Measurements from ENCODE around the gene EIPR1.

DNA sequence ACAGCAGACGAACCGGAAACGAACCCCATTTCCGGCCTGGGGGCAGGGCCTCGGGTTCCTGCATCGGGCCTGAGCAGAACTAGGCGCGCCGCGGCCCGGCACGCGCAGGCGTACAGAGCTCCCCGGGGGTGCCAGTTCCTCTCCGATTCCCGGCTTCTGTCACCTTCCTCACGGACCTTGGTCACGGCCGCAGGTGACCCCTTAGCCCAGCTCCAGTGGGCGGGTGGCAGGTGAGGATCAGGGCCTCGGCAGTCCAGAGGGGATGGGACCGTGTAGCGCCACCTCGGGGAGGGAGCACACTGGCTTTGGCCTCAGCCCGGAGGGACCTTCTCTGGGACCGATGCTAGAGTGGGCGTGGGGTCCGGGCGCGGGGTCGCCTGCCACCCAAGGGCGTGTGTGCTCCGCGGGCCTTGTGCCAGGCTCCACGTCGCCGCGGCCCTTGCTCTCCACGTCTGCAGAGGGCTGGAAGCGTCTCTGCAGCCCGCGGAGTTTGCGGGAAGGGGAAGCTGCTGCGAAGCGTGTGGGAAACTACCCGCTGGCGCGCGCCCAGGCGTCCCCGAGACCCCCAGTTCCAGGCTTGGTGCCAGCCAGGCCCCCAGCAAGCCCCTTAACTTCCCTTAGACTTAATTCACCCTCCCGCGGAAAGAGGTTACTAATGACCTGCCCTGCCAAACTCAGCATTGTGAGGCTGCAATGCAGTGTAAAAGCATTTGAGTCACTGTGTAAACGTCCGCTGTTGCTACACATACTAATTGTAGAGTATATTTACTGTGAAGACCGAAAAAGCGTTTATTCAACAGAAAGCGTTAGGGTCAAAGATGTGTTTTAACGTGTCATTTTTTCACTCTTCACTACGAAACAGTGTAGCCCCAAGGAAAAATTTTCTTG is 2.3 kb upstream of the EIPR1 start, which contains the start of gene TRAPPC12:
- TF ChIP-seq ZNF709 (CRISPR knock-in tag; IDR thresholded peaks at IDR 0.05) (peak; percentile 99), YY1 (IDR thresholded peaks at IDR 0.05; ENCODE audit: insufficient read depth, insufficient replicate concordance, low read depth, low read length) (peak; percentile 65), ZNF687 (CRISPR knock-in tag; IDR thresholded peaks at IDR 0.05) (peak; percentile 99), SMAD9 (CRISPR knock-in tag; IDR thresholded peaks at IDR 0.05) (no peak), TCF7 (IDR thresholded peaks at IDR 0.05; ENCODE audit: low read depth) (peak; percentile 37; the same call in 1 of the 2 replicates), NFYB (CRISPR knock-in tag; IDR thresholded peaks at IDR 0.05) (no peak; the same call in 1 of the 2 replicates), CBX2 (IDR thresholded peaks at IDR 0.05; ENCODE audit: low read depth, low read length) (no peak; the same call in 1 of the 2 replicates), CBX2 (CRISPR knock-in tag; IDR thresholded peaks at IDR 0.05; ENCODE audit: low read depth) (no peak; the same call in 1 of the 2 replicates), JUN (CRISPR knock-in tag; IDR thresholded peaks at IDR 0.05) (peak; percentile 87), TAF1 (CRISPR knock-in tag; IDR thresholded peaks at IDR 0.05) (peak; percentile 94), ZNF562 (CRISPR knock-in tag; IDR thresholded peaks at IDR 0.05; ENCODE audit: borderline replicate concordance) (no peak), ZNF263 (CRISPR knock-in tag; IDR thresholded peaks at IDR 0.05) (peak; percentile 77)
- TF ChIP-seq, protein P1, sequence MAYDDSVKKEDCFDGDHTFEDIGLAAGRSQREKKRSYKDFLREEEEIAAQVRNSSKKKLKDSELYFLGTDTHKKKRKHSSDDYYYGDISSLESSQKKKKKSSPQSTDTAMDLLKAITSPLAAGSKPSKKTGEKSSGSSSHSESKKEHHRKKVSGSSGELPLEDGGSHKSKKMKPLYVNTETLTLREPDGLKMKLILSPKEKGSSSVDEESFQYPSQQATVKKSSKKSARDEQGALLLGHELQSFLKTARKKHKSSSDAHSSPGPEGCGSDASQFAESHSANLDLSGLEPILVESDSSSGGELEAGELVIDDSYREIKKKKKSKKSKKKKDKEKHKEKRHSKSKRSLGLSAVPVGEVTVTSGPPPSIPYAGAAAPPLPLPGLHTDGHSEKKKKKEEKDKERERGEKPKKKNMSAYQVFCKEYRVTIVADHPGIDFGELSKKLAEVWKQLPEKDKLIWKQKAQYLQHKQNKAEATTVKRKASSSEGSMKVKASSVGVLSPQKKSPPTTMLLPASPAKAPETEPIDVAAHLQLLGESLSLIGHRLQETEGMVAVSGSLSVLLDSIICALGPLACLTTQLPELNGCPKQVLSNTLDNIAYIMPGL (CRISPR knock-in tag; IDR thresholded peaks at IDR 0.05; ENCODE audit: borderline replicate concordance in 1 of 2, low read depth in 1 of 2), result peak; percentile 97 to 99
- TF ChIP-seq, protein P2, sequence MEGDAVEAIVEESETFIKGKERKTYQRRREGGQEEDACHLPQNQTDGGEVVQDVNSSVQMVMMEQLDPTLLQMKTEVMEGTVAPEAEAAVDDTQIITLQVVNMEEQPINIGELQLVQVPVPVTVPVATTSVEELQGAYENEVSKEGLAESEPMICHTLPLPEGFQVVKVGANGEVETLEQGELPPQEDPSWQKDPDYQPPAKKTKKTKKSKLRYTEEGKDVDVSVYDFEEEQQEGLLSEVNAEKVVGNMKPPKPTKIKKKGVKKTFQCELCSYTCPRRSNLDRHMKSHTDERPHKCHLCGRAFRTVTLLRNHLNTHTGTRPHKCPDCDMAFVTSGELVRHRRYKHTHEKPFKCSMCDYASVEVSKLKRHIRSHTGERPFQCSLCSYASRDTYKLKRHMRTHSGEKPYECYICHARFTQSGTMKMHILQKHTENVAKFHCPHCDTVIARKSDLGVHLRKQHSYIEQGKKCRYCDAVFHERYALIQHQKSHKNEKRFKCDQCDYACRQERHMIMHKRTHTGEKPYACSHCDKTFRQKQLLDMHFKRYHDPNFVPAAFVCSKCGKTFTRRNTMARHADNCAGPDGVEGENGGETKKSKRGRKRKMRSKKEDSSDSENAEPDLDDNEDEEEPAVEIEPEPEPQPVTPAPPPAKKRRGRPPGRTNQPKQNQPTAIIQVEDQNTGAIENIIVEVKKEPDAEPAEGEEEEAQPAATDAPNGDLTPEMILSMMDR (CRISPR knock-in tag; IDR thresholded peaks at IDR 0.05), result peak; percentile 95

All from HepG2 (cell line).